Measurements from ENCODE around the gene GDA. TPM values are rescaled to one million over a fixed set of nuclear protein-coding genes. Genes with fewer than 3 reads are reported as not detected.

GDA gene
- total and polyA plus RNA-seq, 4 donors = 0.37 to 24.4 (median 19.5) TPM

GRCh38 chr9:72204062-72204461 is 54.8 kb downstream of the GDA start:
- Histone ChIP-seq H3K9ac (ENCODE audit: low read depth in 1 of 2, low read length in 2 of 2) (no peak overlapping the region), H3K36me3 (ENCODE audit: control insufficient read depth in 4 of 4, insufficient read depth in 3 of 4, low read depth in 1 of 4, low read length in 3 of 4) (peaks cover 0 to 33% (median 7%) of the 10 kb centered on the region in 4 donors), H3K27ac (ENCODE audit: low read depth in 1 of 2, low read length in 2 of 2) (no peak overlapping the region), H3K4me1 (ENCODE audit: control insufficient read depth in 4 of 4, insufficient read depth in 4 of 4, low read length in 3 of 4) (no peaks in the 10 kb centered on the region), H3K27me3 (ENCODE audit: control insufficient read depth in 4 of 4, insufficient read depth in 4 of 4, low read length in 3 of 4) (no peaks in the 10 kb centered on the region), H3K9me3 (ENCODE audit: control insufficient read depth in 4 of 4, low read length in 3 of 4) (no peaks in the 10 kb centered on the region), H3K4me3 (ENCODE audit: low read depth in 1 of 3, low read length in 3 of 3) (no peak overlapping the region)
- TF ChIP-seq, protein P1, sequence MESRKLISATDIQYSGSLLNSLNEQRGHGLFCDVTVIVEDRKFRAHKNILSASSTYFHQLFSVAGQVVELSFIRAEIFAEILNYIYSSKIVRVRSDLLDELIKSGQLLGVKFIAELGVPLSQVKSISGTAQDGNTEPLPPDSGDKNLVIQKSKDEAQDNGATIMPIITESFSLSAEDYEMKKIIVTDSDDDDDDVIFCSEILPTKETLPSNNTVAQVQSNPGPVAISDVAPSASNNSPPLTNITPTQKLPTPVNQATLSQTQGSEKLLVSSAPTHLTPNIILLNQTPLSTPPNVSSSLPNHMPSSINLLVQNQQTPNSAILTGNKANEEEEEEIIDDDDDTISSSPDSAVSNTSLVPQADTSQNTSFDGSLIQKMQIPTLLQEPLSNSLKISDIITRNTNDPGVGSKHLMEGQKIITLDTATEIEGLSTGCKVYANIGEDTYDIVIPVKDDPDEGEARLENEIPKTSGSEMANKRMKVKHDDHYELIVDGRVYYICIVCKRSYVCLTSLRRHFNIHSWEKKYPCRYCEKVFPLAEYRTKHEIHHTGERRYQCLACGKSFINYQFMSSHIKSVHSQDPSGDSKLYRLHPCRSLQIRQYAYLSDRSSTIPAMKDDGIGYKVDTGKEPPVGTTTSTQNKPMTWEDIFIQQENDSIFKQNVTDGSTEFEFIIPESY (IDR thresholded peaks at IDR 0.05) = no peak
- no peak for TF ChIP-seq SP1 (IDR thresholded peaks at IDR 0.05)
- no peak for TF ChIP-seq MAX (IDR thresholded peaks at IDR 0.05)
- TF ChIP-seq HNF4G (IDR thresholded peaks at IDR 0.05) = no peak
- no peak for DNase-seq (ENCODE audit: low spot score)
- WGBS = 93% methylated on average over 7 of the region's 7 CpGs

DNA sequence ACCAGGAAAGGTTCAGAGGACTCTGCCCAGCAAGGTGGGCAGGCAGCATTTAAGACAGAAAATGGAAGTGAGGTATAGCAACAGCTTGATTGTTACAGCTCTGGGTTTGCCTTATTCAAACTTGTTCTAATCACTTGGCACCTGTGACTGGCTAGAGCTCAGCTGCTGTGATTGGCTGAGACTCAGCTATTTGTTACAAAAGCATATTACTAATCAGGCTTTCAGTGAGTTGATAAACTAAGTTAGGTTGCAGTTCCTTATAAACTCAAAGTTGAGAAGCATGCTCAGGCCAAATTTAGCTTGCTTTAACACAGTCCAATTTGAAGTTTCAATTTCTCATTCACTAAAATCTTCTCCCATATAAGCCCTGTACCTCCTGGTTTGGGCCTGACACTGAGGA is 56.3 kb downstream of the GDA start:
- no peaks in the 10 kb centered on the region for H3K4me1 ChIP-seq (ENCODE audit: control insufficient read depth in 4 of 4, insufficient read depth in 4 of 4, low read length in 3 of 4)
- no peaks in the 10 kb centered on the region for H3K27me3 ChIP-seq (ENCODE audit: control insufficient read depth in 4 of 4, insufficient read depth in 4 of 4, low read length in 3 of 4)
- H3K9ac ChIP-seq (ENCODE audit: low read depth in 1 of 2, low read length in 2 of 2) = no peak overlapping the region
- no peaks in the 10 kb centered on the region for H3K9me3 ChIP-seq (ENCODE audit: control insufficient read depth in 4 of 4, low read length in 3 of 4)
- peaks cover 0 to 30% (median 9%) of the 10 kb centered on the region in 4 donors for H3K36me3 ChIP-seq (ENCODE audit: control insufficient read depth in 4 of 4, insufficient read depth in 3 of 4, low read depth in 1 of 4, low read length in 3 of 4)
- no peak for DNase-seq (ENCODE audit: low spot score)
- no peak overlapping the region for H3K27ac ChIP-seq (ENCODE audit: low read depth in 1 of 2, low read length in 2 of 2)
- H3K4me3 ChIP-seq (ENCODE audit: low read depth in 1 of 3, low read length in 3 of 3) = no peak overlapping the region
- TF ChIP-seq RAD21 (IDR thresholded peaks at IDR 0.05) = no peak
- no peak for TF ChIP-seq EGR1 (IDR thresholded peaks at IDR 0.05; ENCODE audit: low read depth in 2 of 2)
- no peak for TF ChIP-seq GABPA (IDR thresholded peaks at IDR 0.05 in 1 of 2, conservative IDR thresholded peaks at IDR 0.05 in 1 of 2)
- no peak for TF ChIP-seq RXRA (IDR thresholded peaks at IDR 0.05)
- TF ChIP-seq MAX (IDR thresholded peaks at IDR 0.05) = no peak
- TF ChIP-seq TAF1 (conservative IDR thresholded peaks at IDR 0.05) = no peak
- TF ChIP-seq, protein P2, sequence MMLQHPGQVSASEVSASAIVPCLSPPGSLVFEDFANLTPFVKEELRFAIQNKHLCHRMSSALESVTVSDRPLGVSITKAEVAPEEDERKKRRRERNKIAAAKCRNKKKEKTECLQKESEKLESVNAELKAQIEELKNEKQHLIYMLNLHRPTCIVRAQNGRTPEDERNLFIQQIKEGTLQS (IDR thresholded peaks at IDR 0.05) = no peak
- TF ChIP-seq YY1 (IDR thresholded peaks at IDR 0.05) = no peak
- TF ChIP-seq HNF4A (conservative IDR thresholded peaks at IDR 0.05) = no peak
- no peak for TF ChIP-seq JUND (IDR thresholded peaks at IDR 0.05)
- no peak for TF ChIP-seq NR2F2 (IDR thresholded peaks at IDR 0.05)

GRCh38 chr9:72207278-72207677 is 58.0 kb downstream of the GDA start:
- DNase-seq (ENCODE audit: low spot score) = no peak
- H3K4me1 ChIP-seq (ENCODE audit: control insufficient read depth in 4 of 4, insufficient read depth in 4 of 4, low read length in 3 of 4) = no peaks in the 10 kb centered on the region
- no peak overlapping the region for H3K4me3 ChIP-seq (ENCODE audit: low read depth in 1 of 3, low read length in 3 of 3)
- peaks cover 2 to 33% (median 19%) of the 10 kb centered on the region in 4 donors for H3K36me3 ChIP-seq (ENCODE audit: control insufficient read depth in 4 of 4, insufficient read depth in 3 of 4, low read depth in 1 of 4, low read length in 3 of 4)
- H3K27me3 ChIP-seq (ENCODE audit: control insufficient read depth in 4 of 4, insufficient read depth in 4 of 4, low read length in 3 of 4) = no peaks in the 10 kb centered on the region
- H3K9me3 ChIP-seq (ENCODE audit: control insufficient read depth in 4 of 4, low read length in 3 of 4) = no peaks in the 10 kb centered on the region
- H3K27ac ChIP-seq (ENCODE audit: low read depth in 1 of 2, low read length in 2 of 2) = no peak overlapping the region
- H3K9ac ChIP-seq (ENCODE audit: low read depth in 1 of 2, low read length in 2 of 2) = no peak overlapping the region
- TF ChIP-seq, protein P3, sequence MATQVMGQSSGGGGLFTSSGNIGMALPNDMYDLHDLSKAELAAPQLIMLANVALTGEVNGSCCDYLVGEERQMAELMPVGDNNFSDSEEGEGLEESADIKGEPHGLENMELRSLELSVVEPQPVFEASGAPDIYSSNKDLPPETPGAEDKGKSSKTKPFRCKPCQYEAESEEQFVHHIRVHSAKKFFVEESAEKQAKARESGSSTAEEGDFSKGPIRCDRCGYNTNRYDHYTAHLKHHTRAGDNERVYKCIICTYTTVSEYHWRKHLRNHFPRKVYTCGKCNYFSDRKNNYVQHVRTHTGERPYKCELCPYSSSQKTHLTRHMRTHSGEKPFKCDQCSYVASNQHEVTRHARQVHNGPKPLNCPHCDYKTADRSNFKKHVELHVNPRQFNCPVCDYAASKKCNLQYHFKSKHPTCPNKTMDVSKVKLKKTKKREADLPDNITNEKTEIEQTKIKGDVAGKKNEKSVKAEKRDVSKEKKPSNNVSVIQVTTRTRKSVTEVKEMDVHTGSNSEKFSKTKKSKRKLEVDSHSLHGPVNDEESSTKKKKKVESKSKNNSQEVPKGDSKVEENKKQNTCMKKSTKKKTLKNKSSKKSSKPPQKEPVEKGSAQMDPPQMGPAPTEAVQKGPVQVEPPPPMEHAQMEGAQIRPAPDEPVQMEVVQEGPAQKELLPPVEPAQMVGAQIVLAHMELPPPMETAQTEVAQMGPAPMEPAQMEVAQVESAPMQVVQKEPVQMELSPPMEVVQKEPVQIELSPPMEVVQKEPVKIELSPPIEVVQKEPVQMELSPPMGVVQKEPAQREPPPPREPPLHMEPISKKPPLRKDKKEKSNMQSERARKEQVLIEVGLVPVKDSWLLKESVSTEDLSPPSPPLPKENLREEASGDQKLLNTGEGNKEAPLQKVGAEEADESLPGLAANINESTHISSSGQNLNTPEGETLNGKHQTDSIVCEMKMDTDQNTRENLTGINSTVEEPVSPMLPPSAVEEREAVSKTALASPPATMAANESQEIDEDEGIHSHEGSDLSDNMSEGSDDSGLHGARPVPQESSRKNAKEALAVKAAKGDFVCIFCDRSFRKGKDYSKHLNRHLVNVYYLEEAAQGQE (IDR thresholded peaks at IDR 0.05) = no peak
- TF ChIP-seq TAF1 (conservative IDR thresholded peaks at IDR 0.05) (no peak), NR2F2 (IDR thresholded peaks at IDR 0.05) (no peak), EGR1 (IDR thresholded peaks at IDR 0.05; ENCODE audit: low read depth in 2 of 2) (no peak), GABPA (IDR thresholded peaks at IDR 0.05 in 1 of 2, conservative IDR thresholded peaks at IDR 0.05 in 1 of 2) (no peak), RAD21 (IDR thresholded peaks at IDR 0.05) (no peak), HNF4A (conservative IDR thresholded peaks at IDR 0.05) (no peak), RXRA (IDR thresholded peaks at IDR 0.05) (no peak)
- TF ChIP-seq, protein P2 (IDR thresholded peaks at IDR 0.05) = no peak
- TF ChIP-seq, protein P1 (IDR thresholded peaks at IDR 0.05) = no peak
